IMR-90 (cell line): ENCODE data around the gene RFC2. TPM values are rescaled to one million over a fixed set of nuclear protein-coding genes. Genes with fewer than 3 reads are reported as not detected.

ENCODE experiments used
- ATAC-seq: fragments of 200-7000 bp; cut with Tn5 transposase; 2 replicates; pipeline ENCODE4 v1.9.1; 2020; ENCODE audit warnings: low read depth, mild to moderate bottlenecking, moderate library complexity
- BruUV-seq: library from RNA; stranded (reverse); fragments of 400-500 nt; replicated peaks from 2 replicates; lab custom pipeline; 2021; lab: Mats Ljungman, UMichigan
- CTCF ChIA-PET: fragments of 300-600 bp; formaldehyde crosslinking; extraction: SDS; loops from one replicate; lab custom pipeline; 2021; ENCODE audit warnings: antibody characterized with exemption; lab: Yijun Ruan, JAX
- POLR2A ChIA-PET: fragments of 300-600 bp; sonication (Branson Sonifier 250); formaldehyde crosslinking; loops from one replicate; lab custom pipeline; 2022; ENCODE audit warnings: antibody characterized with exemption; ENCODE audit not compliant: unreplicated experiment; lab: Charles Lee
- DNase-seq: peaks from one replicate; pipeline ENCODE4 v3.0.0; 2013
- H2AFZ ChIP-seq: replicated peaks from 2 replicates; pipeline ENCODE3; 2013; ENCODE audit warnings: low read length, mild to moderate bottlenecking; ENCODE audit not compliant: poor library complexity
- H2AK5ac ChIP-seq: 2 replicates; pipeline ENCODE4 v1.6.1; 2013; ENCODE audit warnings: low read depth, low read length, inconsistent platforms
- H2AK9ac ChIP-seq: replicated peaks from 2 replicates; pipeline ENCODE3; 2013; ENCODE audit warnings: mild to moderate bottlenecking, low read depth, low read length, moderate library complexity; ENCODE audit not compliant: poor library complexity
- H2BK120ac ChIP-seq: 2 replicates; pipeline ENCODE4 v1.6.1; 2013; ENCODE audit warnings: low read depth, low read length, inconsistent platforms
- H2BK15ac ChIP-seq: 3 replicates; pipeline ENCODE4 v1.6.1; 2013; ENCODE audit warnings: low read depth, low read length, inconsistent platforms
- H2BK20ac ChIP-seq: 2 replicates; pipeline ENCODE4 v1.6.1; 2013; ENCODE audit warnings: low read depth, mild to moderate bottlenecking, inconsistent platforms, low read length, moderate library complexity
- H2BK5ac ChIP-seq: 2 replicates; pipeline ENCODE4 v1.6.1; 2013; ENCODE audit warnings: mild to moderate bottlenecking, low read depth, low read length, inconsistent platforms; ENCODE audit not compliant: poor library complexity, severe bottlenecking
- H3K14ac ChIP-seq: replicated peaks from 2 replicates; pipeline ENCODE4 v1.6.1; 2013; ENCODE audit warnings: low read depth, low read length, inconsistent platforms
- H3K18ac ChIP-seq: 2 replicates; pipeline ENCODE4 v1.6.1; 2013; ENCODE audit warnings: low read depth, low read length, control low read depth
- H3K23ac ChIP-seq: 2 replicates; pipeline ENCODE4 v1.6.1; 2013; ENCODE audit warnings: low read depth, low read length, inconsistent platforms
- H3K27ac ChIP-seq: 2 replicates; pipeline ENCODE4 v1.5.1; 2013; ENCODE audit warnings: mild to moderate bottlenecking, control low read depth, low read length; ENCODE audit not compliant: insufficient read depth
- H3K27me3 ChIP-seq: 2 replicates; pipeline ENCODE4 v1.6.1; 2013; ENCODE audit warnings: low read length; ENCODE audit not compliant: control insufficient read depth, insufficient read depth
- H3K36me3 ChIP-seq: 2 replicates; pipeline ENCODE4 v1.6.1; 2013; ENCODE audit warnings: low read length, mixed read lengths; ENCODE audit not compliant: control insufficient read depth, insufficient read depth
- H3K4ac ChIP-seq: 2 replicates; pipeline ENCODE4 v1.6.1; 2013; ENCODE audit warnings: low read depth, low read length, inconsistent platforms
- H3K4me1 ChIP-seq: 2 replicates; pipeline ENCODE4 v1.6.1; 2013; ENCODE audit warnings: low read length, mixed read lengths; ENCODE audit not compliant: control insufficient read depth, insufficient read depth
- H3K4me2 ChIP-seq: 2 replicates; pipeline ENCODE4 v1.6.1; 2013; ENCODE audit warnings: low read depth, mild to moderate bottlenecking, control low read depth, low read length, moderate library complexity
- H3K4me3 ChIP-seq: 2 replicates; pipeline ENCODE4 v1.5.1; 2013; ENCODE audit warnings: low read depth, mild to moderate bottlenecking, control low read depth, low read length, moderate library complexity; ENCODE audit not compliant: insufficient read depth
- H3K56ac ChIP-seq: 2 replicates; pipeline ENCODE4 v1.6.1; 2013; ENCODE audit warnings: low read length, inconsistent platforms; ENCODE audit not compliant: insufficient read depth; ENCODE audit errors: extremely low read depth
- H3K79me1 ChIP-seq, 2 experiments: 2 replicates each; pipeline ENCODE4 v1.6.1; 2013; ENCODE audit warnings: low read length in 2 of 2, inconsistent platforms in 1 of 2, low read depth in 1 of 2
- H3K9ac ChIP-seq: 2 replicates; pipeline ENCODE4 v1.6.1; 2013; ENCODE audit warnings: low read depth, low read length, control low read depth
- H3K9me1 ChIP-seq: 2 replicates; pipeline ENCODE4 v1.6.1; 2013; ENCODE audit warnings: low read length, inconsistent platforms; ENCODE audit not compliant: insufficient read depth
- H3K9me3 ChIP-seq: 2 replicates; pipeline ENCODE4 v1.6.1; 2013; ENCODE audit warnings: low read length; ENCODE audit not compliant: control insufficient read depth, insufficient read depth
- H4K20me1 ChIP-seq: 2 replicates; pipeline ENCODE4 v1.6.1; 2013; ENCODE audit warnings: low read length, inconsistent platforms; ENCODE audit not compliant: insufficient read depth
- H4K5ac ChIP-seq: 2 replicates; pipeline ENCODE4 v1.6.1; 2013; ENCODE audit warnings: mild to moderate bottlenecking, low read depth, low read length, control low read depth
- H4K8ac ChIP-seq, 2 experiments: 2 replicates each; pipeline ENCODE4 v1.6.1; 2013; ENCODE audit warnings: low read depth in 2 of 2, low read length in 2 of 2, control low read depth in 1 of 2, inconsistent platforms in 1 of 2
- H4K91ac ChIP-seq: 2 replicates; pipeline ENCODE4 v1.6.1; 2013; ENCODE audit warnings: low read depth, low read length, inconsistent platforms; ENCODE audit not compliant: insufficient read depth
- BHLHE40 ChIP-seq: fragments of 150-350 bp; IDR thresholded peaks from 2 replicates; pipeline ENCODE4 v1.6.1; 2016; ENCODE audit warnings: mild to moderate bottlenecking, low read depth, low read length
- CEBPB ChIP-seq: IDR thresholded peaks from 2 replicates; pipeline ENCODE4 v1.6.1; 2012; ENCODE audit warnings: low read depth, low read length, improper control_type of control experiment
- CHD1 ChIP-seq: IDR thresholded peaks from 2 replicates; pipeline ENCODE4 v1.6.1; 2012; ENCODE audit warnings: low read depth, low read length, improper control_type of control experiment
- CTCF ChIP-seq: conservative IDR thresholded peaks from 2 replicates; pipeline ENCODE4 v1.5.1; 2012; ENCODE audit warnings: mild to moderate bottlenecking, low read depth, low read length, improper control_type of control experiment
- FOS ChIP-seq: fragments of 150-350 bp; IDR thresholded peaks from 2 replicates; pipeline ENCODE4 v1.6.1; 2016; ENCODE audit warnings: low read depth, low read length
- MAFK ChIP-seq: IDR thresholded peaks from 2 replicates; pipeline ENCODE4 v1.6.1; 2012; ENCODE audit warnings: low read depth, low read length, improper control_type of control experiment
- MAZ ChIP-seq: IDR thresholded peaks from 2 replicates; pipeline ENCODE4 v1.6.1; 2012; ENCODE audit warnings: low read depth, mild to moderate bottlenecking, low read length, improper control_type of control experiment, moderate library complexity, borderline replicate concordance
- MXI1 ChIP-seq: IDR thresholded peaks from 2 replicates; pipeline ENCODE4 v1.6.1; 2012; ENCODE audit warnings: low read depth, mild to moderate bottlenecking, low read length, moderate library complexity, borderline replicate concordance
- NFE2L2 ChIP-seq: fragments of 150-350 bp; IDR thresholded peaks from 2 replicates; pipeline ENCODE4 v1.6.1; 2016; ENCODE audit warnings: low read depth, mild to moderate bottlenecking, low read length
- WGBS, 2 experiments: methylation state at CpG; one replicate each; pipeline versions ENCODE4 v1.1.5 to v1.1.7; 2013; ENCODE audit warnings: missing lambda C conversion rate in 2 of 2; ENCODE audit not compliant: insufficient read length in 1 of 2; ENCODE audit errors: extremely low coverage in 2 of 2; 5-methylcytosine and 5-hydroxymethylcytosine counted together
- dilution Hi-C: fragments of 300-500 bp; cut with HindIII; formaldehyde crosslinking; loops from one replicate; pipeline ENCODE4 v1.14.3; 2018; ENCODE audit warnings: low sequenced_read_pairs; ENCODE audit not compliant: unreplicated experiment
- in situ Hi-C: fragments of 300-500 bp; cut with MboI; formaldehyde crosslinking; loops from 3 replicates; pipeline ENCODE4 v1.14.3; 2019; ENCODE audit warnings: low sequenced_read_pairs, inconsistent platforms, mixed read lengths
- intact Hi-C: fragments of 100-400 bp; cut with micrococcal nuclease; formaldehyde crosslinking; loops from 2 replicates; pipeline ENCODE4 v1.10.0; 2022
- polyA plus RNA-seq, 3 experiments: library from polyadenylated mRNA; depleted of rRNA; stranded (reverse); fragments of >200 nt; gene quantifications; 2 replicates each; pipeline ENCODE4 v1.2.3, GENCODE V29; 2012; ENCODE audit warnings: low replicate concordance in 1 of 3
- total RNA-seq: library from RNA; depleted of rRNA; stranded (reverse); fragments of >200 nt; gene quantifications from 2 replicates; pipeline ENCODE4 v1.2.3, GENCODE V29; 2012
- TF ChIP-seq, protein P1 (sequence below): fragments of 150-350 bp; IDR thresholded peaks from 2 replicates; pipeline ENCODE4 v1.6.1; 2016; ENCODE audit warnings: low read depth, mild to moderate bottlenecking, low read length, moderate library complexity, borderline replicate concordance

Gene RFC2
- total and polyA plus RNA-seq, 2 of the 4 experiments (the other 2 are of a cell fraction) = 25.2 to 37.8 TPM

GRCh38 chr7:74215921-74216320, 38.3 kb downstream of the RFC2 start:
- no peak overlapping the region for H2AFZ ChIP-seq
- H3K9me3 ChIP-seq = peaks cover 5% of the 10 kb centered on the region
- H3K4me1 ChIP-seq = no peaks in the 10 kb centered on the region; the same call in 1 of the 2 replicates
- H3K79me1 ChIP-seq = no peaks in the 10 kb centered on the region
- BruUV-seq = no TSS peak
- DNase-seq = no peak
- H2AK9ac ChIP-seq = peak overlapping the region; percentile 1
- H2BK120ac ChIP-seq = no peak overlapping the region
- no peak overlapping the region for H3K4ac ChIP-seq
- intact Hi-C loops = no loop called here
- H3K4me2 ChIP-seq = no peak overlapping the region
- H2BK15ac ChIP-seq = no peak overlapping the region
- H3K14ac ChIP-seq = no peak overlapping the region
- no peak for ATAC-seq
- no peak overlapping the region for H2BK5ac ChIP-seq
- H3K9me1 ChIP-seq = no peaks in the 10 kb centered on the region
- no peak for TF ChIP-seq CTCF
- TF ChIP-seq MXI1 = no peak
- TF ChIP-seq CHD1 = no peak
- TF ChIP-seq BHLHE40 = no peak
- TF ChIP-seq, protein P1, sequence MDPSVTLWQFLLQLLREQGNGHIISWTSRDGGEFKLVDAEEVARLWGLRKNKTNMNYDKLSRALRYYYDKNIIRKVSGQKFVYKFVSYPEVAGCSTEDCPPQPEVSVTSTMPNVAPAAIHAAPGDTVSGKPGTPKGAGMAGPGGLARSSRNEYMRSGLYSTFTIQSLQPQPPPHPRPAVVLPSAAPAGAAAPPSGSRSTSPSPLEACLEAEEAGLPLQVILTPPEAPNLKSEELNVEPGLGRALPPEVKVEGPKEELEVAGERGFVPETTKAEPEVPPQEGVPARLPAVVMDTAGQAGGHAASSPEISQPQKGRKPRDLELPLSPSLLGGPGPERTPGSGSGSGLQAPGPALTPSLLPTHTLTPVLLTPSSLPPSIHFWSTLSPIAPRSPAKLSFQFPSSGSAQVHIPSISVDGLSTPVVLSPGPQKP = no peak
- no peak for TF ChIP-seq NFE2L2
- no peak for TF ChIP-seq MAFK
- no peak for TF ChIP-seq FOS
- TF ChIP-seq MAZ = no peak
- TF ChIP-seq CEBPB = no peak
- no peak overlapping the region for H3K56ac ChIP-seq
- POLR2A ChIA-PET = interaction anchor here (0.5 kb wide), 2 partner anchors 136 to 137 kb away, joined by 3 to 5 read pairs; no protein-coding TSS in a partner anchor
- H3K27me3 ChIP-seq = no peaks in the 10 kb centered on the region; the same call in 1 of the 2 replicates
- 67% methylated on average over 4 of the region's 15 CpGs; no CpG with 5 or more reads in 1 of the 2 experiments for WGBS, 2 experiments
- H3K9ac ChIP-seq = no peak overlapping the region
- H4K5ac ChIP-seq = no peak overlapping the region
- dilution Hi-C loops = no loop called here
- H3K4me3 ChIP-seq = no peak overlapping the region
- H4K8ac ChIP-seq = no peak overlapping the region
- CTCF ChIA-PET = no interaction called here
- in situ Hi-C loops = loop anchor here (25.0 kb wide), 1 partner anchor 346 kb away; no protein-coding TSS in a partner anchor
- H2AK5ac ChIP-seq = no peak overlapping the region
- no peak overlapping the region for H3K27ac ChIP-seq
- H4K20me1 ChIP-seq = no peaks in the 10 kb centered on the region
- no peak overlapping the region for H3K23ac ChIP-seq
- H4K91ac ChIP-seq = no peak overlapping the region
- H3K36me3 ChIP-seq = no peaks in the 10 kb centered on the region
- no peak overlapping the region for H3K18ac ChIP-seq
- no peak overlapping the region for H2BK20ac ChIP-seq
